ENCODE measurements around the gene FAF1.

Gene FAF1

DNA sequence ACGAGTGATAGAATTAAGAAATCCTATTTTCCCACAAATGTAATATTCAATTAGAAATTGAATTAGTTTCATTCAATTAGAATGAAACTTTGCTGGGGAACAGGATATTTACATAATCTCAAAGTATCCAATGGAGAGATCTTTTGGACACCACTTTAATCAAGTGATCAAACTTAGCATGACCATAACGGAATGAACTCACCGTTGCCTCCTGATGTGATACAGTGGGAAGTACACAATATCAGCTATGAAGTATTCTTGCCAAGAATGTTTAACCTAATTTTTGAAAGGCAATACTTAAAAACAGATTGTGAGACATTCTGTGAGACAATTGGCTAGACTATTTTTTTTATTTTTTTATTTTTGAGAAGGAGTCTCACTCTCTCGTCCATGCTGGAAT, 26.6 kb upstream of the FAF1 start:
- ChIA-PET POLR2A (no interaction called here), CTCF (interaction anchor here (1.1 to 1.2 kb wide), 2 partner anchors 57 to 212 kb away, joined by 3 read pairs; no protein-coding TSS in a partner anchor)
- TF ChIP-seq, protein P1, sequence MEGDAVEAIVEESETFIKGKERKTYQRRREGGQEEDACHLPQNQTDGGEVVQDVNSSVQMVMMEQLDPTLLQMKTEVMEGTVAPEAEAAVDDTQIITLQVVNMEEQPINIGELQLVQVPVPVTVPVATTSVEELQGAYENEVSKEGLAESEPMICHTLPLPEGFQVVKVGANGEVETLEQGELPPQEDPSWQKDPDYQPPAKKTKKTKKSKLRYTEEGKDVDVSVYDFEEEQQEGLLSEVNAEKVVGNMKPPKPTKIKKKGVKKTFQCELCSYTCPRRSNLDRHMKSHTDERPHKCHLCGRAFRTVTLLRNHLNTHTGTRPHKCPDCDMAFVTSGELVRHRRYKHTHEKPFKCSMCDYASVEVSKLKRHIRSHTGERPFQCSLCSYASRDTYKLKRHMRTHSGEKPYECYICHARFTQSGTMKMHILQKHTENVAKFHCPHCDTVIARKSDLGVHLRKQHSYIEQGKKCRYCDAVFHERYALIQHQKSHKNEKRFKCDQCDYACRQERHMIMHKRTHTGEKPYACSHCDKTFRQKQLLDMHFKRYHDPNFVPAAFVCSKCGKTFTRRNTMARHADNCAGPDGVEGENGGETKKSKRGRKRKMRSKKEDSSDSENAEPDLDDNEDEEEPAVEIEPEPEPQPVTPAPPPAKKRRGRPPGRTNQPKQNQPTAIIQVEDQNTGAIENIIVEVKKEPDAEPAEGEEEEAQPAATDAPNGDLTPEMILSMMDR (IDR thresholded peaks at IDR 0.05; ENCODE audit: insufficient read depth, low read length, missing control alignments): no peak
- DNase-seq (ENCODE audit: low read depth, low spot score): no peak
- no peak overlapping the region for H3K4me3 ChIP-seq (ENCODE audit: low read depth, low read length)

DNA sequence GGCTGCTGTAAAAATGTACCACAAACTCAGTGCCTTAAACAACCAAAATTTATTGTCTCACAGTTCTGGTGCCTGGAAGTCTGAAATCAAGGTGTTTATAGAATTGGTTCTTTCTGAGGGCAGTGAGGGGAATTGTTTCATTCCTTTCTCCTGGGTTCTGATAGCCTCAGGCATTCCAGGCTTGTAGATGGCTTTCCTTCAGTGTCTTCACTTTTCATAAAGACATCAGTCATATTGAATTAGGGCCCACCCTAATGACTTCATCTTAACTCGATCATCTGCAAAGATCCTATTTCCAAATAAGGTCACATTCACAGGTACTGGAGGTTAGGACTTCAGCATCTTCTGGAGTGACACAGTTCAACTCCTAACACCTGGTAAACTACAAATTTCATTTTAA, 25.0 kb upstream of the FAF1 start:
- DNase-seq (ENCODE audit: low read depth, low spot score): no peak
- POLR2A ChIA-PET: no interaction called here

DNA sequence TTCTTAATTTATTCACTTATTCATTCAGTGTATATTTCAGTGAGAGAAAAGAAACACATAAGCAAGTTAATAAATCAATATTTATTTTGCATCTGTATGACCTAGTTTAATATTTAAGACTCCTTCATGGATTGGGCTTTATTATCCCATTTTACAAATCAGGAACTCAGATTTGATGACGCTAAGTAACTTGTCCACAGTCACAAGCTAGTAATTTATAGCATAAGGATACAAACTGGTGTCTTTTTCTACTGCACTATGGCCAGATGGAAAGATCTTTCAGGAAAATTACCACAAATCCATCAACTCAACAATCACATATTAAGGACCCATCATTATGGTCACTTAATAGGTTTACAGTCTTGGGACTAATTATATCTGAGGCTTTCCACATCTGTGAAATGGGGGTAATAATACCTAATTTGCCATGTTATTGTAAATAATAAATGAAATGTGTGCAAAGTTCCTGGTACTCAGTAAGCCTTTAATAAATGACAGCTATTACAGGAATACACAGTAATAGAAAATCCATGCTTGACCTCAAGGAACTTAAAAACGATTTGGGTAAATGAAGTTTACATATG, 23.2 kb upstream of the FAF1 start:
- H3K4me3 ChIP-seq (ENCODE audit: low read depth, low read length): no peak overlapping the region
- CTCF ChIA-PET: interaction anchor here (0.6 to 1.0 kb wide), 2 partner anchors 54 to 209 kb away, joined by 3 read pairs; no protein-coding TSS in a partner anchor
- POLR2A ChIA-PET: no interaction called here
- DNase-seq (ENCODE audit: low read depth, low spot score): no peak
- TF ChIP-seq, protein P1 (IDR thresholded peaks at IDR 0.05; ENCODE audit: insufficient read depth, low read length, missing control alignments): no peak

More for the DNA sequence above, 25.0 kb upstream of the FAF1 start:
- H3K4me3 ChIP-seq (ENCODE audit: low read depth, low read length): no peak overlapping the region
- TF ChIP-seq, protein P1 (IDR thresholded peaks at IDR 0.05; ENCODE audit: insufficient read depth, low read length, missing control alignments): no peak
- CTCF ChIA-PET: no interaction called here

DNA sequence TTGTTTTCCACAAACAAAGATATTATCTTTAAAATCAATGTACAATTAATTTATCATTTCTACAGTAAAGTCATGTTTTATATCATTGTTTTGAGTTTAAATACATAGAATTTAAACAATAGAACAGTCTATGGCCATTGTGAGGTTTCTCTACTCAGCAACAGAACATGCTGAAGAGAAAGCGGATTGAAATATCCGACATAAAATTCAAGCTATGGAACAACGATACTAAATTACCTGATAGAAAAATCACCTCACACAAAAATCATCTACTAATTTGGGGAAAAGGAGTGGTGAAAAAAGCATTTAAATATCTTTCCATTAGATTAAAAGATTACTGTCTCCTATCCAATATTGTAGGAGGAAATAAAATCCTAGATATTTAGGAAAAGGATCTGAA, 22.5 kb upstream of the FAF1 start:
- TF ChIP-seq, protein P1 (IDR thresholded peaks at IDR 0.05; ENCODE audit: insufficient read depth, low read length, missing control alignments): no peak
- CTCF ChIA-PET: interaction anchor here (0.6 kb wide), 1 partner anchor 53 kb away, joined by 3 read pairs; no protein-coding TSS in a partner anchor
- POLR2A ChIA-PET: no interaction called here
- no peak for DNase-seq (ENCODE audit: low read depth, low spot score)
- H3K4me3 ChIP-seq (ENCODE audit: low read depth, low read length): no peak overlapping the region

DNA sequence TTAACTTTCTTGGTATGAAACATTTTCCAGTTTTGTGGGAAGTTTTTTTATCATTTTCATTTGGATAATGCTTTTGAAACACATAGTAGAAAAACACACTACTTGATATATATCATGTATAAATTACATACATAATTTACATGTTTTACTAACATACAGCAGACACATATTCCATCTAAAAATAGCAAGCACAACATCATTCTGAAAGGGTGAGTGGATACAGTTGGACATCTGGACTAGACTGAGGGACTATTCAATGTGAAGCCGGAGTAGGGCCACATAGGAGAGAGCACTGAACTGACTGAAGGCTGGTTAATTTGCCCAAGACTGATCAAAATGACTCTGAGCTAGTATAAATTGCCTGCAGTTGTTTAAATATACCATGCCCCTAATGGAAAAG, 21.7 kb upstream of the FAF1 start:
- POLR2A ChIA-PET: no interaction called here
- CTCF ChIA-PET: no interaction called here
- no peak for DNase-seq (ENCODE audit: low read depth, low spot score)
- TF ChIP-seq, protein P1 (IDR thresholded peaks at IDR 0.05; ENCODE audit: insufficient read depth, low read length, missing control alignments): no peak
- no peak overlapping the region for H3K4me3 ChIP-seq (ENCODE audit: low read depth, low read length)

DNA sequence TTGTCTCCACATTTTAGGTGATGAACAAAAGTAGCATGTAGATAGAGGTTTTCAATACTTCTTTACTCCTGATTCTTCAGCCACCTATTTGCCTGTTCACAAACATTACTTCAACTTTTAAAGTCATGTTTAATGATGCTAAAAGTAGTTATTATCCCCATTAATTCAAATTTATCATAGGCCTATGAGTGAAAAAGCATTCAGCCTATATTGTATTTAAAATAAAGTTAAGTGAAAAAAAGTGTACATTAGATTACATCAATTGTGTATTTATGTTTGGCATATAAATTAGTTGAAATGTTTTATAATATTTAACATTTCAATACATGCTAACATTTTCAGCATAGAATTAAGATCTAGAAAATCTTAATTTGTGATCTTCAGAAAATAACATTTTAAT, 20.4 kb upstream of the FAF1 start:
- ChIA-PET CTCF (no interaction called here), POLR2A (no interaction called here)
- TF ChIP-seq, protein P1 (IDR thresholded peaks at IDR 0.05; ENCODE audit: insufficient read depth, low read length, missing control alignments): no peak
- DNase-seq (ENCODE audit: low read depth, low spot score): no peak
- H3K4me3 ChIP-seq (ENCODE audit: low read depth, low read length): no peak overlapping the region
